GM18907 (cell line): ENCODE data around the gene FFAR1.

Experiments
- ATAC-seq: cut with Tn5 transposase; IDR thresholded peaks from one replicate; pipeline ENCODE4 v1.9.1; 2021; ENCODE audit warnings: mild to moderate bottlenecking, moderate library complexity; ENCODE audit not compliant: unreplicated experiment

Gene FFAR1

DNA sequence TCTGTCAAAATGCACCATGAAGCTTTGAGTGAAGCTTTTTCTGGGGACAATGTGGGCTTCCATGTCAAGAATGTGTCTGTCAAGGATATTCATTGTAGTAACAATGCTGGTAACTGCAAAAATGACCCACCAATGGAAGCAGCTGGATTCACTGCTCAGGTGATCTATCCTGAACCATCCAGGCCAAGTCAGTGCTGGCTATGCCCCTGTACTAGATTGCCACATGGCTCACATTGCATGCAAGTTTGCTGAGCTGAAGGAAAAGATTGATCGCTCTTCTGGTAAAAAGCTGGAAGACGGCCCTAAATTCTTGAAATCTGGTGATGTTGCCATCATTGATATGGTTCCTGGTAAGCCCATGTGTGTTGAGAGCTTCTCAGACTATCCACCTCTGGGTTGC is 35.8 kb downstream of the FFAR1 start:
- ATAC-seq = no peak

DNA sequence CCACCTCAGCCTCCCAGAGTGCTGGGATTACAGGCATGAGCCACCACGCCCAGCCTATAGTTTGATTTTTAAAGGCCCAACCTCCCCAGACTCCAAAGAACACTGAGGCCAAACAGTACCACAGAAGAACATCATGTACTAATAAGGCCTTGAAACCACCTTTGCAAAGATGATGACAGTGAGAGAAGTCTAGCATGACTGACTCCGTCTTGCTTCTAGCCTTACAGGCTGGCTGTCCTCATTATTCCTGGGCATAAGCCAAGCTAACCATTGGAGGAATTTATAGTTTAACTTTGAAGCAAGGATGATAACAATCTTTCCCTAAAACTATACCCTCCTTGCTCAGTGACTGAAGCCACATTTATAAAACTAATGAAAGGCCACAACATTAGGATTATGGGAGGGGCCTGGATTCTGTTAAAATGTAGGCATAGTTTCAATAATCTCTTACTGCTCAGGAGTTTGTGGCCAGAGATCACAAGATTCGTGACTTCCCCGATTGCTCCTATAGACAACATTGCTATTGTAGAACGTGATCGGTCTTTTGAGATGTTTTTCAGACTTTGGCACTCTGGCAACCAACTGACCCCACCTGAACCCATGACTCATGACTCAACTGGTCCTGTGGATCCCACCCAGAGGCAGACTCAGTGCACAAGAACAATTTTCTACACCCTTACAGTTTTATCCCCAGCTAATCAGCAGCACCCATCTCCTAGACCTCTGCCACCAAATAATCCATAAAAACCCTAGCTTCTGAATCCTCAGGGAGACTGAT is 40.8 kb downstream of the FFAR1 start:
- no peak for ATAC-seq

DNA sequence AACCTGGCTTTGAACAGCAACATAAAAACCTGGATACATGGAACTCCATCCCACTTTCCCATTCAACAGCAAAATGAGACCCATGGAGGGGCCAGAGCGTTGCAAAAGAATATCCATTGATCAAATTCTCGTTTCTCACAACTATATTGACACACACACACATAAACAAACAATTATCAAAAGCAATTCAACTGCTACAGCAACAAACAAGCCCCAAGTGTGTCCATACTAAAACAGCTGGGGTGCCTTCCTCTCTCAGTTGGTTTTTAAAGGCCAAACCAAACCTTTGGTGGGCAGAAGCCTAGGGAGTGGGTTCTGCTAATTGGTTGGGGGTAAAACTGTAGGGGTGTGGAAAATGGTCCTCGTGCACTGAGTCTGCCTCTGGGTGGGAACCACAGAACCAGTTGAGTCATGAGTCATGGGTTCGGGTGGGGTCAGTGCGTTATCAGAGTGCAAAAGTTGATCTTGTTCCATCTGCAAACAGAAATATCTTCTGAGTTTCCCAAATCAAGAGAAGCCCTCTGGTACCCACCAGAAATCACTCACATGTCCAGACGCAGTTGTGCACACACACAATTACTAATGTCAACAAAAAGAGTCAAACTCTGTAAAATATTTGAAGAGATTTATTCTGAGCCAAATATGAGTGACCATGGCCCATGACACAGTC is 41.6 kb downstream of the FFAR1 start:
- no peak for ATAC-seq

DNA sequence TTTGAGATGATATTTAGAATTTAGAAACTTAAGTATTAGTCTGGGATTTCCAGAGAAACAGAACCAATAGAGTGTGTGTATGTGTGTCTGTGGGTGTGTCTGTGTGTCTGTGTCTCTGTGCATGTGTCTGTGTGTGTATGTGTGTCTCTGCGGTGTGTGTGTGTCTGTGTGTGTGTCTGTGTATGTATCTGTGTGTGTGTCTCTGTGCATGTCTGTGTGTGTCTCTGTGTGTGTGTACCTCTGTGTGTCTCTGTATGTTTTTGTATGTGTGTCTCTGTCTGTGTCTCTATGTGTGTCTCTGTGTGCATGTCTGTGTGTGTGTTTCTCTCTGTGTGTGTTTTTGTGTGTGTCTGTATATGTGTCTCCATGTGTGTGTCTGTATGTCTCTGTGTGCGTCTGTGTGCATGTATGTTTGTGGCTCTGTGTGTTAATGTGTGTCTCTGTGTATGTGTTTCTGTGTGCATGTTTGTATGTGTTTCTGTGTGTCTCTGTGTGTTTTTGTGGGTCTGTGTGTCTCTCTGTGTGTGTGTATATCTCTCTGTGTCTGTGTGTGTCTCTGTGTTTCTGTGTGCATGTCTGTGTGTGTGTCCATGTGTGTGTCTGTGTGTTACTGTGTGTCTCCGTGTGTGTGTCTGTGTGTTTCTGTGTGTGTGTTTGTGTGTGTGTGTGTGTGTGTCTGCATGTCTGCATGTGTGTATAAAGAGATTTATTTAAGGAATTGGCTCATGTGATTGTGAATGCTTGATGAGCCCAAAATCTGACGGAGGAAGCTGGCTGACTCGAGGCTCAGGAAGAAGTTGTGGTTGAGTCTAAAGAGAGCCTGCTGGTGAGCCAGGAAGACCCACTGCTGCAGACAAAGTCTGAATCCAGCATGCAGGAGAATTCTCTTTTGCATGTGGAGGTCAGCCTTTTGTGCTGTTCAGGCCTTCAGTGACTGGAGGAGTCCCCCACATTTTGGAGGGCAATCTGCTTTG is 45.3 kb downstream of the FFAR1 start:
- no peak for ATAC-seq

DNA sequence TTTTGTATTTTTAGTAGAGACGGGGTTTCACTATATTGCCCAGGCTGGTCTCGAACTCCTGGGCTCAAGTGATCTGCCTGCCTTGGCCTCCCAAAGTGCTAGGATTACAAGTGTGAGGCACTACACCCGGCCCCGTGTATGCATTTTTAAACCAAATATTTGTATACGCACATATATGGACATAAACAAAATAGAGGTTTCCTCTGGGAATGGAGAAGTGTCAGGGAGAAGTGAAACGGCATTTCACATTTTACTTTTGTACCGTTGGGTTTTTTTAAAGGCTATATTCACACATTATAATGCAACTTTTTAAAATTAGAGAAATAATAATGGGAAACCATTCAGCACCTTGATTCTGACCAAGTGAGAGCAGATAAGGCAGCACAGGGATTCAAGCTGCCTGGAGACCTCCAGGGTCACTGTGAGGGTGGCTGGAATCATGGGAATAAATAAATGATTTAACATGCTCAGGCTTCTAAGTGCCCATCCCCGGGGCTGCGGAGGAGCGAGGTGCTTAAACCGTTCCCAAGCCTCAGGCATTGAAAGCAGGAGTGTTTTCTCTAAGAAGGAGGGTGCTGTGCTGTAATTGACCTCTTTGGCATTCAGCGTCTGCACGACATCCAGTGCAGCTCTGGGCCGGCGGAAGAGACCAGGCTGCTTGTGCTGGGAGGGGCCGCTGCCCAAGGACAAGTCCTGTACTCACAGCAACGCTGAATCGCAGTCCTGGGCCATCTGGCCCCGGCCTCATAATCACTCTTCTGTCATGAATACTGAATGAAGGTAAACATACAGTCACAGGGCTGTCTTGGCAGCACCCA is 47.9 kb downstream of the FFAR1 start:
- no peak for ATAC-seq

DNA sequence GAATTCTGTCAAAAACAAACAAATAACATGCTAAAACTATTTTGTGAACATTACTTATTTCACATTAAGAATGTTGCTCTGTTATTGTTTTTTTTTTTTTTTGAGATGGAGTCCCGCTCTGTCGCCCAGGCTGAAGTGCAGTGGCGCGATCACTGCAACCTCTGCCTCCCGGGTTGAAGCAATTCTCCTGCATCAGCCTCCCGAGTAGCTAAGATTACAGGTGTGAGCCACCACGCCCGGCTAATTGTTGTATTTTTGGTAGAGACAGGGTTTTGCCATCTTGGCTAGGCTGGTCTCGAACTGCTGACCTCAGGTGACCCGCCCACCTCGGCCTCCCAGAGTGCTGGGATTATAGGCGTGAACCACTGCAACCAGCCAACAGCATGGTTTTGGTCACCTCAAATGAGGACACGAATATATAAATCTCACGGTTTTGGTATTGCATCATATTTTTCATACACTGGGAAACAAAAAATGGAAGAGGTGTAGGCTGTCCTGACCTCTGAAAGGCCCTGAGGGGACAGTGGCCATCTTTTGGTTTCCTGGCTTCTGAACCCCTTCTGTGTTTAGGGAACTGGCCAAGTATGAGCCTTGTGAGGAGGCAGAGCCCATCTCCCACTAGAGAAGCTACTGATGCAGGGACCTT is 48.7 kb downstream of the FFAR1 start:
- no peak for ATAC-seq

DNA sequence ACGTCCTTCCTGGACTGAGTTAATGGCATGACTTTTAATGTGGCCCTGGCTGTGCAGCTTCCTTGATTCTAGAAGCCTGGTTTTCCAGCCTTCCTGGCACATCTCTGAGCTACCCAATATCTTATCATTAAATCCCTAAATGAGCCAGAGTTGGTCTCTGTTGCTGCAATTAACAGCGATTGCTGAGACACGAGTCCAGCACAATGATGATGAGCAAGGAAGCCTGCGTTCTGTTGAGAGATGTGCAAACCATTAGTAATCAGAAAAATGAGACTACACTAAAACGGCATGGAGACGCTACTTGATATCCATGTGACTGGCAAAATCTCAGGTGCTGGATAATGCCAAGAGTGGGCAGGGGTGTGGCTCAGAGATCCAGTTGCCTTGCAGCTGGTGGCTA is 49.4 kb downstream of the FFAR1 start:
- ATAC-seq = no peak
